Renal cortex interstitium (tissue), 11 donors: ENCODE data around the gene C6orf58. TPM values are rescaled to one million over a fixed set of nuclear protein-coding genes. Genes with fewer than 3 reads are reported as not detected.
"Not testable (repeated sequence)": the region's sequence is repeated elsewhere in the genome, so short reads cannot be mapped to it uniquely, and the experiment has no call there.

Experiments
- DNase-seq, 11 donors: peaks; one replicate each; pipeline ENCODE4 v3.0.0-alpha.2; 2013; ENCODE audit warnings: low read depth in 9 of 11, low spot score in 4 of 11; ENCODE audit errors: extremely low read depth in 1 of 11
- polyA plus RNA-seq, 3 donors: library from polyadenylated mRNA; unstranded; fragments of 120-200 nt; gene quantifications; one replicate each; pipeline ENCODE4 v1.2.1, GENCODE V29; 2013; ENCODE audit not compliant: insufficient read length in 3 of 3

C6orf58 gene
- polyA plus RNA-seq, 3 donors = 0.55 to 1.9 (median 1.4) TPM

DNA sequence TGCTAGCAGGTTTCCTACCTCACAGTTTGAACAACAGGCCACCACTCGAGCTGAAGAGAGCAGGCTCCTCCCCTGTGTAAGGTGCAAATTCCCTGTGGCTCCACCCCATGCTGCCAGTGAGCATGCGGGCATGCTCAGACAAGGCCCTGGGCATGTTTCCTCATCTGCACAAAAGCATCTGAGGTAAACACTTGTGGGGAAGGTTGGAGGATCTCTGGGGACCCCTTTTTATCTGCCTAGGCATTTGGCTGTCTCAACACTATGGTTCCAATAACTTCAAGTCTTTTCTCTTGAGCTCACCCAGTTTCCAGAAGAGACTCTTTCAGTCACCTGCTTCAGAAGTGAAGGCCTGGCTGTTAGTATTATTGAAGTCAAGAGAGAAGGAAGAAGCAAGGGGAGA lies 9.4 kb downstream of the C6orf58 start:
- DNase-seq = no peak

DNA sequence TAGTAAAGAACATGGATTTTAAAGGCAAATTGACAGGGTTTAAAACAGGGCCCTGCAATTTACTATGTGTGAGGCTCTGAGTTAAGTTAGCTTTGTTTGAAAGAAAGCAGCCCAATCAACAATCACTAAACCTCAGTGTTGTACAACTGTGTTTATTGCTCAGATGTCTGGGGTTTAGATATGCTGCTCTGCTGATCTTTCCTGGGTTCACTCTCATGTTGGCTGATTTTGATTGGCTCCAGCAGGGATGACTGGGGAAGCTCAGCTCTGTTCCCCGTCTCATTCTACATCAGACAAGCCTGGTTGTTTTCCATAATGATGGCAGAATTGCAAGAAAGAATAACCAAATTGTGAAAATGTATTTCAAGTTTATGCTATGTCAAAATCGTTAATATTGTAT lies 10.9 kb downstream of the C6orf58 start:
- DNase-seq = no peak

DNA sequence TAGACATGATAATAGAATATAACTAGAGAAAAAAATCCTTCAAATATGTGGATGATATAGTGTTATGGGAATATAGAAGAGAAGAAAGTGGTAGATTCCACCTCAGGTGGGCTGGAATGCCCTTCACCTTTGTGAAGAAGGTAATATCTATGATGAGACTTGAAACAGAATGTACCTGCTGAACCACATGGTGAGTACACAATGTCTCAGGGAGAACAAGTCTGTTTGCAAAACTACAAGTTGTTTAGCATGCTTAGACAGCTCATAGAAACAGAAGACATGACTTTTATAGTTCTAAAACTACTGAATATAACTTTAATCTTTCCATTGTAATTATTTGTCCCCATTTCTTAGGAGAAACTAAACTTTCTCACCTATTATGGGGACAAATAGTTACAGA lies 12.2 kb downstream of the C6orf58 start:
- DNase-seq = no peak

DNA sequence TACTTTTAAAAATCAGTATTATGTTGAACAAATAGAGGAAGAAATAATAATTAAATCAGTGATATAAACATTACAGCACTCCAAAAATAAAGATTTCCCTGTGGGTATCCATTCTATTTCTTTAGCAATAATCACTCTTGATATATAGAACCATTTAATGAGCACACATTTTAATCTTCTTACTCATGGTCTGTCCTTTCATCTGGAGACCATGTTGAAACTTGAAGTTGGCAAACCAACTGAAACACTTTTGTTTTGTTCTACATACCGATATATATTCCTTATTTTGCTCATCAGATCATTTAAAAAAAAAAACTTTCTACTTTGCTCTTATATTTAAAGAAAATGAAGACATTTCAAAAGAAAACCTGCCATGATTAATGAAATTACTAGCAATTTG lies 13.4 kb downstream of the C6orf58 start:
- DNase-seq = no peak

DNA sequence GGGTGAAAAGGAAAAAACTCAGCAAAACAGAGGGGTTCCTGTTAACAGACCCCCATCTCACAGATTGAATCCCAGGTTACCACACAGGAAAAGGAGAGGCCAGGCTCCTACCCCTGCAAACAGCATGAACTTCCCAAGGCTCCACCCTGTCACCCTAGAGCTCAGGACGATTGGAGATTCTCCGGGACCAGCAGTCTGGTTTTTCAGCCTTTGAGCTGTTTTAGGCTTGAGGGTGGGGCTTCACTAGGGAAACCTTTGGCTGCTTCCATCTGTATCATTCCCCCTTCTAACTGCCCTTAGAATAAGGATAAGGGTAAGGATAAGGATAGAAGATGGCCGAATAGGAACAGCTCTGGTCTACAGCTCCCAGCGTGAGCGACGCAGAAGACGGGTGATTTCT lies 16.0 kb downstream of the C6orf58 start:
- no peak for DNase-seq

DNA sequence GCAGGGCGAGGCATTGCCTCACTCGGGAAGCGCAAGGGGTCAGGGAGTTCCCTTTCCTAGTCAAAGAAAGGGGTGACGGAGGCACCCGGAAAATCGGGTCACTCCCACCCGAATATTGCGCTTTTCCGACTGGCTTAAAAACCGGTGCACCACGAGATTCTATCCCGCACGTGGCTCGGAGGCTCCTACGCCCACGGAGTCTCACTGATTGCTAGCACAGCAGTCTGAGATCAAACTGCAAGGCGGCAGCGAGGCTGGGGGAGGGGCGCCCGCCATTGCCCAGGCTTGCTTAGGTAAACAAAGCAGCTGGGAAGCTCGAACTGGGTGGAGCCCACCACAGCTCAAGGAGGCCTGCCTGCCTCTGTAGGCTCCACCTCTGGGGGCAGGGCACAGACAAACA lies 16.5 kb downstream of the C6orf58 start:
- DNase-seq = not testable (repeated sequence)

DNA sequence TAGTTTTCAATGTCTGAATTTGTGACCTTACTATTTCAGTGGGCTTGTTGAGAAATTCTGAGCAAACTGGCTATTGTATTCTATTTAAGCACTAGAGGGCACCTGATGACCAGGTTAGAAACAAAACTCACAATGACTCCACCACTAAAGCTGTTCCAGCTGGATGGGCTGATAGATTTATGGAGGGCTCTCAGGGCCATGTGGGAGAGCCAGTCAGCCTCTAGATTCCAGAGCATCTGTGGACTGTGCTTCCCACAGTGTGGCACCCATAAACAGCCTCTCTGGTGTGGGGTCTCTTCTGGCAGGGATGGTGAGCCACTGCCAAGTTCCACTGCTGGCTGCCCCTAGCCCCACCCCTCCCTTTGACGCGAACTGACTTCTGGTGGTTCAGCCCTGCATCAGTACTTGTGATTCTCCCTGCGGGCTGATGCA lies 29.2 kb downstream of the C6orf58 start:
- peak; percentile 28 to 73 (median 49) for DNase-seq

DNA sequence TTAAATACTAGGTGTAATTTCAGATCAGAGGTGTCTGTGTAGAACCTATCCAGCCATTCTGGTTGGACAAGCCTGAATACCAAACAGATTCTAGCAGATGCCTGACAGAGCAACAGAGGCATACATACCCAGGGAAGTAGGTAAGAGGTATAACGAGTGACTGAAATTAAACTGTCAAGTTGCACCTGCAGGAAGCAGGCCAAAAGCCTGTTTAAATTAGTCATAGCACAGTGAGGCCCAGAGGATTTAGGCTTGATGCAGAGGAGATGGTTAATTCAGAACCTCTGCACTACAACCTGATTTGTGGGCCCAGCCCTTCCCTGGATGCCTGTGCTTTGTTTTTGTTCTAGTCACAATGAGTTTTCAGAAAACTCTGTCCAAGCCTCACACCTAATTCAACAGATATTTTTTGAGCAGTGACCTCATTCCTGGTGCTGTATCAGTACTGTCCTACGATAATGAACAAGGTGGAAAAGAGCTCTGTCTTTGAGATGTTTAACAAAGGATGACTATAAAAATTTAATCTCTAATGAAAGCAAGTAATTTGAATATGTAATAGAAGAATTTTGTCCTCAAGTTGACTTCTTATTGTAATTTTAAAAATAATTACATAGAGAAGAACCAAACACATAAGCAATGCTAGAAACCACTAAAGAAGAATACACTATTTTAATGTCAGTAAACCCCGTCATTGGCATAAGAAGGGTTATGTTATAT lies 31.7 kb downstream of the C6orf58 start:
- DNase-seq = no peak

DNA sequence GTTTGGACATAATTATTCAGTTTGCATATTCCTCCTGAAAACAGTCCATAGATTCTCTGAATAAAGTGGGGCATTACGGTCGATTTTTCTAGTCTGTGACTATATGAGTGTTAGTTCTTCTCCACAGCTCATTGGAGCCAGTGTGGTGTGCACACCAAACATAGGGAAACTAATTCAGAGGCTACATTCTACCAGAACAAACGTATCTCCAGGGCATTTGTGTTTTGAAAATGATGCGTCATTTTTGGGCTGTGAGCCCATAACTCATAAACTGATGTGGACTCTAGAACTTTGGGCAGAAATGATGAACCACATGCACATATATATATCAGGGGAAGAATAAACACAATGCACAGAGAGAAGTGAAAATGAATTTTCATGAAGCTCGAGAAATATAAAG lies 41.8 kb downstream of the C6orf58 start:
- DNase-seq = no peak

DNA sequence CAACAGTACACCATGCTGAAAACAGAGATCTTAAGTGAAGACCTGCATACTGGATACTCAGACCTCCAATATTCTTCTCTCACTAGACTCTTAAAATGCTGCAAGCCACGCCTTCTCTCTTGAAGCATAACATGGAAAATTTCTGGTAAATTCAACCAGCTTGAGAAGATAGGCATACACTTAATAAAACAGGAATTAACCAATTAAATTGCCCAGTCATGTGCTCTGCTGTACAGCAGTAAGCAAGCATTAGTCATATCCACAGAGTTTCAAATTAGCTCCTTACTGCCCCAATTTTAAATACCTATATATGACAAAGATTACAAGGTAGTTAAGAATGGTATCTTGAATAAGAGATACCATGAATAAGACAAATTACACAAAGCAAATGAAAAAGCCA lies 53.8 kb downstream of the C6orf58 start:
- DNase-seq = no peak

DNA sequence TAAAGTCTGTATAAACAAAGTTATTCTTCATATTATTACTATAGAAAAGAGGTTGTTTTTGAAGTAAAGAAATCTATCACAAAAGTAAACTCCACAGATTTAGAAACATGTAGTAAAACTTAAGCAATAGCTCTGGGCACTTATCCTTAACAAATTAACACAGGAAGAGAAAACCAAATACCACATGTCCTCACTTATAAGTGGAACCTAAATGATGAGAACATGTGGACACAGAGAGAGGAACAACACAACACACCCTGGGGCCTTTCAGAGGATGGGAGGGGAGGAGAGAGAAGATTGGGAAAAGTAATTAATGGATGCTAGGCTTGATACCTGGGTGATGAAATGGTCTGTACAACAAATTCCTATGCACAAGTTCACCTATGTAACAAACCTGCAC lies 57.2 kb downstream of the C6orf58 start:
- DNase-seq = no peak

DNA sequence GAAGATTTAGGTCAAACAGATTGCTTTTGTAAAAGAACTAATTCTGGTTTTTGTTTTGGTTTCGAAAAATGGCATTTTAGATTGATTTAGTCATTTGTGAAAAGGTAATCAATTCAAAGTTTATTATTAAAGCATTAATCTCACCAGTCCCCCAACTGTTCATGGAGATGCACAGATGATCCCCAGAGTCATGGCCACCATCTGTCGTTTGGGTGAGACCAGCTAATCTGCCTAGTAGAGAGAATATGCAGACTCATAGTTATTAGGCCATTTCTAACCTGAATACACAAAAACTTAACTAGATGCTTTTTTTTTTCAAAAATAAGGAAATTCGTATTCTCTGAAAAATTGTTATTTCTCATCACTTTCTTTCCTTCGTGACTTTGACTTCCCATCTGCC lies 58.1 kb downstream of the C6orf58 start:
- DNase-seq = no peak

DNA sequence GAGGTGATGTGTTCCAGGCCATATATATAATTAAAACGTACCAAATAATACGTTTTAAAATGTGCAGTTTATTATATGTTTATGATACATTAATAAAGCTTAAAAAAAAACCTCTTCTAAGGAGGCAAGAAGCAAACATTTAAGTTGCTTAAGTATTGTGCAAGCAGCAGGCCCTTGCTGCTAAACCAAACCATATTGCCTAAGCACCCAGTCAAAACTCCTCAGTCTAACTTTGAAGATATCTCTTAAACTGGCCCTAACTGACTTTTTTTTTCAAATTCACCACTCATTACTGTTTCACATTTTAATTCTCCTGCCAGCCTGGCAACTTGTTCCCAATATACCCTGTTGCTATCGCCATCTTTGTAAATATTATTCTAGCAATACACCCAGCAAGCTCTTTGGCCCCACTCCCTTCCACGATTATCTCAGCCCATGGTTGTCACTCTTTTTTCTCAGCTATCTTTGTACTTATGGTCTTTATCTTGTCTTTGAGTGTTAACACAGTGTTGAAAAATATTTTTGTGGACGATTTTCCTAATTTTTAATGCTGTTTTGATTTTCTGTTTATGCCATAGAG lies 60.9 kb downstream of the C6orf58 start:
- DNase-seq = no peak

Other genes starting within 250 kb of the C6orf58 start
- gene ECHDC1, start 233.6 kb upstream of the C6orf58 start, polyA plus RNA-seq = 10 to 100 TPM; 74.0 to 88.6 (median 81.9) TPM
- gene KIAA0408, start 117.8 kb upstream of the C6orf58 start, polyA plus RNA-seq = 1 to 10 TPM; 2.2 to 4.2 (median 2.7) TPM